HUES48 (cell line): ENCODE data around the gene SSR3.

ENCODE experiments used
- H3K27ac ChIP-seq: one replicate; pipeline ENCODE4 v1.7.0; 2013; ENCODE audit warnings: low read depth, low read length, inconsistent platforms
- H3K27me3 ChIP-seq: 2 replicates; pipeline ENCODE4 v1.6.1; 2013; ENCODE audit warnings: mild to moderate bottlenecking, low read length; ENCODE audit not compliant: control insufficient read depth, insufficient read depth
- H3K36me3 ChIP-seq: 2 replicates; pipeline ENCODE4 v1.6.1; 2013; ENCODE audit warnings: low read length; ENCODE audit not compliant: control insufficient read depth, insufficient read depth
- H3K4me1 ChIP-seq: 2 replicates; pipeline ENCODE4 v1.6.1; 2013; ENCODE audit warnings: mild to moderate bottlenecking, low read length; ENCODE audit not compliant: control insufficient read depth, insufficient read depth
- H3K4me3 ChIP-seq: 2 replicates; pipeline ENCODE4 v1.5.1; 2013; ENCODE audit warnings: mild to moderate bottlenecking, low read depth, low read length
- H3K9ac ChIP-seq: 2 replicates; pipeline ENCODE4 v1.6.1; 2013; ENCODE audit warnings: mild to moderate bottlenecking, low read depth, low read length, moderate library complexity
- H3K9me3 ChIP-seq: 2 replicates; pipeline ENCODE4 v1.6.1; 2013; ENCODE audit warnings: low read length; ENCODE audit not compliant: control insufficient read depth, insufficient read depth

The SSR3 gene

DNA sequence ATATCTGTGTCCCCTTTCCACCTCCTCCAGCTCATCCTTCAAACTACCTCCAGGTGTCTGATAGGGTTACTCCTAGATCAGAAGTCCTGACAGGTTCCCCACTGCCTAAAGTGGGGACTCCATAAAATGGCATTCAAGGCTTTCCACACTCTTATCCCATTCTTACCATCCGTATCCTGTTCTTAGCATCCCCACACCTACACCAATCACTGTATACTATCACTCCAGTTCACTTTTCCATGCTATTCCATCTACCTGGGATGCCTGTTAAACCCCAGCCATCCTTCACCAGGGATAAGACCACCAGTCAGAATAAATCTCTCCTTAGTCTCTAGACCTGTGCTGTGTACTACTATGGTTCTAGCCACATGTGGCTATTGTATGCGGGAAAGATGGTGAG lies 19.1 kb downstream of the SSR3 start:
- H3K9ac ChIP-seq = no peak overlapping the region
- peaks cover 17% of the 10 kb centered on the region for H3K4me1 ChIP-seq
- no peaks in the 10 kb centered on the region for H3K9me3 ChIP-seq
- H3K4me3 ChIP-seq = no peak overlapping the region
- H3K27ac ChIP-seq = peak overlapping the region; percentile 75
- H3K27me3 ChIP-seq = no peaks in the 10 kb centered on the region
- H3K36me3 ChIP-seq = peaks cover 26% of the 10 kb centered on the region

DNA sequence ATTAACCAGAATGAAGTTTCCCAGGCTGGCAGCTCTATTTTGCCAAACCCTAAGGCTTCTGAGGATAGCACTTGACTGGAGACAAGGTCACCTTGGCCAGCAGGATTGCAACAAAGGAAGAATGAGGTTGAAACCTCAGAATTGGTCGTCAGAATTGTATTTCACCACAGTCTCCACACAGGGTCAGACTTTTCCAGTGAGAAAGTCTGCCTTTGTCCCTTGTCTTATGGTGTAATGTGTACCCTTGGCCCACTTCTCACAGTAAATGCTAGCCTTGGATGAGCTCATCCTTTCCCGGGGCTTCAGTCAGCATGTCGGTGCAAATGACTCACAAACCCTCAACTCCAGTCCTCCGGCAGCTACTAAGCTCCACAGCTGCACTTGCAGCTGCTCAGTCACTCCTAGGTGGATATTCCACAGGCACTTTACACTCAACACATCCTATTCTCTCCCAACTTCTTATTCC lies 19.7 kb downstream of the SSR3 start:
- no peak overlapping the region for H3K4me3 ChIP-seq
- peak overlapping the region; percentile 75 for H3K27ac ChIP-seq
- H3K9me3 ChIP-seq = no peaks in the 10 kb centered on the region
- no peak overlapping the region for H3K9ac ChIP-seq
- peaks cover 23% of the 10 kb centered on the region for H3K36me3 ChIP-seq
- peaks cover 17% of the 10 kb centered on the region for H3K4me1 ChIP-seq
- H3K27me3 ChIP-seq = no peaks in the 10 kb centered on the region

DNA sequence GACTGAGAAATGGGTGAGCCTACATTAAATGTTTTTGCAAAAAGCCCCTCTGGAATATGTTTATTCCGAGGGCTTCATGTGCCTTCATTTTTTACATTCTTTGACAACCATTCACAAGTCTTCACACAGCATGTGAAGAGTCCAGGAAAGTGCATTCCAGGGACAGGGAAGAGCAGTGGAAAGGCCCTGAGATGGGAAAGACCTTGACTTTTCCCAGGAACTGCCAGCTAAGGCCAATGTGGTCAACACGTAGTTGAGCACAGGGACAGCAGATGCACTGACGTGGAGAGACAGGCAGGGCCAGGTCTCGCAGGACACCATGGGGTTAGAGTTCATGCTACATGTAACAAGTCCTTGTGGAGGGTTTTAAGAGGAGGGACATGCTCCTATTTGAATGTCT lies 21.7 kb downstream of the SSR3 start:
- Histone ChIP-seq H3K9ac (no peak overlapping the region), H3K27me3 (no peaks in the 10 kb centered on the region), H3K4me1 (peaks cover 17% of the 10 kb centered on the region), H3K4me3 (no peak overlapping the region), H3K9me3 (no peaks in the 10 kb centered on the region), H3K36me3 (peaks cover 5% of the 10 kb centered on the region; the same call in 1 of the 2 replicates), H3K27ac (no peak overlapping the region)

DNA sequence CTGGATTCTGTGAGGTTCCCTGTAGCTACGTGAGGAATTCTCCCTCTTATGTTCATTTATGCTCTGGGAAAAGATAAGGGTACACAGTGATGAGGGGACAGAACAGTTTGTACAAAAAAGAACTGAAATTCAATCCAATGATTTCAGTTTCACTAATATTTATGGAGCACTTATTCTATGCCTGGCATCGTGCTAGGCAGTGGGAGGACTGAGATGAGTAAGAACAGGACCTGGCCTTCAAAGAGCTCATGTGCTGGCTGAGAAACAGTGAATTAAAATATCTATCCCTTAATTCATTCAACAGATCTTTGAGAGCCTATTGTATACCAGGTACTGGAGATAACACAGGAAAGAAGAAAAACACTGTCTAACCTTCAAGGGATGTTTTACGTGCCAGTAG lies 22.2 kb downstream of the SSR3 start:
- peaks cover under 1% of the 10 kb centered on the region; the same call in 1 of the 2 replicates for H3K36me3 ChIP-seq
- H3K4me1 ChIP-seq = peaks cover 17% of the 10 kb centered on the region
- H3K27ac ChIP-seq = no peak overlapping the region

DNA sequence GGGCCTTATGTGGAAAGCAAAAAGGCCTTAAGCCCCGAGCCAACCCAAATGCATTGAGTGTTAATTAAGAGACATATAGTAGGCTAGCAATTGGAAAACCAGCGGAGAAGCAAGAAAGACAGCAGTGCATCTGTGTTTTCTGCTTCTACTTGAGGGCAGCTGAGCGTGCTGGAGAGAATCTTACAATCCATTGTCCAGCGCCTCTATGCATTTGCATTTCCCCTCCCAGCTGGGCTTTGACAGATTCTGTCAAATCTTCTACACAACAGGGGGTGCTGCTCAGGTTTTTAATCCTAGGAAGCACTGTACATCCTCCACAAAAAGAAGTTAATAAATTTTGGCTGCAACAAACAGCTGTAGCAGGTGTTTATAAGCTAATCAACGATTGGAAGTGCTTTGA lies 23.9 kb downstream of the SSR3 start:
- no peak overlapping the region for H3K27ac ChIP-seq
- H3K9me3 ChIP-seq = no peaks in the 10 kb centered on the region
- H3K9ac ChIP-seq = no peak overlapping the region
- H3K4me3 ChIP-seq = no peak overlapping the region
- H3K27me3 ChIP-seq = no peaks in the 10 kb centered on the region
- H3K36me3 ChIP-seq = no peaks in the 10 kb centered on the region
- peaks cover 17% of the 10 kb centered on the region for H3K4me1 ChIP-seq

More for the DNA sequence above, 22.2 kb downstream of the SSR3 start:
- H3K9ac ChIP-seq = no peak overlapping the region
- H3K27me3 ChIP-seq = no peaks in the 10 kb centered on the region
- no peak overlapping the region for H3K4me3 ChIP-seq
- no peaks in the 10 kb centered on the region for H3K9me3 ChIP-seq

DNA sequence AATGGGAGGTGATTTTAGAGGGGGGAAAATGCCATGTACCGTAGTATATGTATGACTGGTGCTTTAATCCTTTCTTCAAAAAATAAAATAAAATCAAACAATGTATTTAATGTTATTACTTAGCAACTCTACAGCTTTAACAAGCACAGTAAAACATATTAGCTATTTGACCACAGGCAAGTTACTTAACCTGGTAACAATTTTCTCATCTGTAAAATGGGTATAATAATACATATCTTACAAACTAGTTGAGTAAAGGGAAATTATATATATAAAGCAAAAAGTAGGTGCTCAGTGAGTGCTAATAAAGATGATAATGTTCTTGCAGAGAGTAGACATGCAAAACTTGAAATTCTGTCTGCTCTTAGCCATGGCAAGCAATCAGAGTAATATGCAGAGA lies 27.9 kb downstream of the SSR3 start:
- Histone ChIP-seq H3K27me3 (no peaks in the 10 kb centered on the region), H3K27ac (no peak overlapping the region), H3K36me3 (no peaks in the 10 kb centered on the region), H3K9ac (no peak overlapping the region), H3K4me1 (peaks cover 12% of the 10 kb centered on the region), H3K4me3 (no peak overlapping the region), H3K9me3 (no peaks in the 10 kb centered on the region)

DNA sequence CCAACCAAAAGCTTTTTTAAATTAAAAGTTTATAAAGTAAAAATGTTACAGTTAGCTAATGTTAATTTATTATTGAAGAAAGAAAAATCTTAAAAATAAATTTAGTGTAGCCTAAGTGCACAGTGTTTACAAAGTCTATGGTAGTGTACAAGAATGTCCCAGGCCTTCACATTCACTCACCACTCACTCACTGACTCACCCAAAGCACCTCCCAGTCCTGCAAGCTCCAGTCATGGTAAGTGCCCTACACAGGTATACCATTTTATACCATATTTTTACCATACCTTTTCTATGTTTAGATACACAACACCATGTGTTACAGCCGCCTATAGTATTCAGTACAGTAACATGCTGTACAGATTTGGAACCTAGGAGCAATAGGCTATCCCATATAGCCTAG lies 29.1 kb downstream of the SSR3 start:
- Histone ChIP-seq H3K4me1 (peaks cover 12% of the 10 kb centered on the region), H3K36me3 (no peaks in the 10 kb centered on the region), H3K27ac (no peak overlapping the region), H3K27me3 (no peaks in the 10 kb centered on the region), H3K4me3 (no peak overlapping the region), H3K9me3 (no peaks in the 10 kb centered on the region), H3K9ac (no peak overlapping the region)

DNA sequence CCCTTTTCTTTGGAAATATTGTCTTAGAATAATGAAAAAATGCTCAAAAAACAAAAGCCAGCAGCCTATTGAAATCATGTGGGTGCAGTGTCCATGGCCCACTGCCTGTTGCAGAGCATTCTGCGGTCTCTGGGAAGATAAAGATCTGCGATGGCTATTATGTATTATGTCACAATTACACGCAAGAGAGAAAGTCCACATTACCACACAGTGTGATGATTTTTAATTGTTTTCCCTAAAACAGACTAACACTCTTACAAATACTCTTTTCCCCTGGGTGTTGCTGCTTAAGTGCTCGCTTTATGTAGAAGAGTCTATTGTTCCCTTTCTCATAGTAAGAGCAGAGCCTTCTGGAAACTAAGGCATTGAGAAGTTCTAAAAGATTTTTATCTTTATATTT lies 32.2 kb downstream of the SSR3 start:
- Histone ChIP-seq H3K27me3 (no peaks in the 10 kb centered on the region), H3K9me3 (no peaks in the 10 kb centered on the region), H3K36me3 (no peaks in the 10 kb centered on the region), H3K27ac (no peak overlapping the region), H3K4me3 (no peak overlapping the region), H3K9ac (no peak overlapping the region), H3K4me1 (peaks cover 14% of the 10 kb centered on the region)

DNA sequence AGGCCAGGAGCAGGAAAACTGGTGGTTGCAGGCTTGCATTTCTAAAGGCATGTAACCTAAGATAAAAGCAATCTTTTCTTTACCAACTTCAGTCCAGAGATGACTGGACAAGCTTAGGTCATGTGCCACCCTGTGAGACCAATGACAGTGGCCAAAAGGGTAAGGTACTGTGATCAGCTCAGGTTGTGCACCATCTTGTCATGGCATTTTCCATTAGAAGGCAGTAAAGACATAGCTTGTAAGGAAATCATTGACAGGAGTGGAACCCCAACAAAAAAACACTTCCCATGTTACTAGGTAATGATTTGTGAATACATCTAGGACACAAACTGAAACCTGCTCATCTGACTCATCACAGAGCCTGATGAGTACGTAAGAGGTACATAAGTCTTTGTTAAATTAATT lies 35.2 kb downstream of the SSR3 start:
- Histone ChIP-seq H3K9me3 (no peaks in the 10 kb centered on the region), H3K36me3 (no peaks in the 10 kb centered on the region), H3K27ac (no peak overlapping the region), H3K27me3 (no peaks in the 10 kb centered on the region), H3K4me1 (peaks cover 28% of the 10 kb centered on the region), H3K9ac (no peak overlapping the region), H3K4me3 (no peak overlapping the region)

DNA sequence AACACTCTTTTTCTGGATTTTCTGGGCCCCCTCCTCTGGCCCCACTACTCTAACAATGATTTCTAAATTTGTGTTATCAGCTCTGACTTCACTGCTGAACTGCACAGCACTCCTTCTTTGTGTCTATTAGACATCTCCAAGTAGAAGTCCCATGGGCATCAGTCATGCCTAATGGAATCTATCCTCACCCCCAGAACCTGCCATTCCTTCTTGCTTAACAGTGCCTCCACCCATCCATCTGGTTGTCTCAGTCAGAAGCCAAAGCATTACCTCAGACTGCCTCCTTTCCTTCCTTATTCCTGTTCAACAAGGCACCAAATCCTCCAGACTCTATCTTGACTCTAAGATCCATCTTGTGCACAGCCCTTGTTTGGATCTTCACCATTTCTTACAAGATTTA lies 36.2 kb downstream of the SSR3 start:
- Histone ChIP-seq H3K4me3 (no peak overlapping the region), H3K36me3 (no peaks in the 10 kb centered on the region), H3K27me3 (no peaks in the 10 kb centered on the region), H3K9me3 (no peaks in the 10 kb centered on the region), H3K27ac (no peak overlapping the region), H3K9ac (no peak overlapping the region), H3K4me1 (peaks cover 35% of the 10 kb centered on the region)

DNA sequence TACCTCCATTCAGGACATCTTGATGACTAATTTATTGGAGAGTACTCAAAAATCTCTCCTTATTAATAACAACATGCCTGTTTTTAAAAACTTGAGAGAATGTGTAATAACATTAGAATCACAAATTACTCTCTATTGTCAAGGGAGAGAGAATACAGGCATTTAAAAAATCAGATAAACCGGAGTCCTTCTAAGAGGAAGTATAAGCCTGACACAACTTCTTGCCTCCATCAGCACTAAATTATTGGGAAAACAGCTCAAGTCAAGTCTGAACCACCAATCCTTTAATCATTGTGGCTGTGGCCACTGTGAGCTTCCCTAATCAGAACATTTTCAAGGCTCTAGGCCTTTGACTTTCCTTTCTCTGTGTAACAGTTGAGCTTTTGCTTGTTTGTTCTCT lies 38.0 kb downstream of the SSR3 start:
- H3K36me3 ChIP-seq = no peaks in the 10 kb centered on the region
- H3K27ac ChIP-seq = no peak overlapping the region
- H3K4me3 ChIP-seq = no peak overlapping the region
- H3K9ac ChIP-seq = no peak overlapping the region
- no peaks in the 10 kb centered on the region for H3K9me3 ChIP-seq
- no peaks in the 10 kb centered on the region for H3K27me3 ChIP-seq
- H3K4me1 ChIP-seq = peaks cover 28% of the 10 kb centered on the region; the same call in 1 of the 2 replicates

DNA sequence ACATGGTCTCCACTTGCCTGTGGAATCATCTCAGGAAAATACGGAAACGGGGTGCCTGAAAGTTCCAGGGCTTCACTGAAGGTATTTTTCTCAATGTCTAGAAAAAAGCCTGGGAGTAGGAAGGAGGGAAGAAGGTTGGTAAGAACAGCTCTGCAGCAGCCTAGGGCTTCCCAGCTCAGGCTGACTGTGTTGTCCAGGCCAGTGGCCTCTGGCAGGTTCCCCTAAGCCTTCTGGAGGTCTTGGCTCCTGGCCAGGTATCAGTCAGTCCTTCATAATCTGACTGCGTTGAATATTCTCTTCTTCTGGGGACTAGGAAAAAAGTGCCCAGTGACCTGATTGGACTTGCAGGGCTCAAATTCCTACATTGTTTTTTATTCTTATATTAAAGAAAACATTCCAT lies 38.6 kb downstream of the SSR3 start:
- H3K27ac ChIP-seq = no peak overlapping the region
- H3K4me3 ChIP-seq = no peak overlapping the region
- no peaks in the 10 kb centered on the region for H3K36me3 ChIP-seq
- no peaks in the 10 kb centered on the region for H3K27me3 ChIP-seq
- no peak overlapping the region for H3K9ac ChIP-seq
- H3K9me3 ChIP-seq = no peaks in the 10 kb centered on the region
- H3K4me1 ChIP-seq = peaks cover 28% of the 10 kb centered on the region; the same call in 1 of the 2 replicates
